ENCODE results near the gene JAZF1. TPM values are rescaled to one million over a fixed set of nuclear protein-coding genes. Genes with fewer than 3 reads are reported as not detected.

The JAZF1 gene
- total RNA-seq, 1 donor from 2014 or later = 0.96 TPM

GRCh38 chr7:28200598-28200997, 20.0 kb upstream of the JAZF1 start:
- no peak overlapping the region for H3K4me3 ChIP-seq (ENCODE audit: low read depth, low read length)
- no peak for TF ChIP-seq CTCF (IDR thresholded peaks at IDR 0.05; ENCODE audit: insufficient read depth, low read length, poor library complexity, severe bottlenecking)
- H3K27me3 ChIP-seq (ENCODE audit: control insufficient read depth, insufficient read depth, low read length) = no peaks in the 10 kb centered on the region
- H3K36me3 ChIP-seq (ENCODE audit: control insufficient read depth, insufficient read depth, low read length) = no peaks in the 10 kb centered on the region
- DNase-seq (ENCODE audit: low read depth) = no peak

- no peak for TF ChIP-seq CTCF (IDR thresholded peaks at IDR 0.05; ENCODE audit: insufficient read depth, low read length, poor library complexity, severe bottlenecking)
- no peak for DNase-seq (ENCODE audit: low read depth)
- Histone ChIP-seq H3K27me3 (ENCODE audit: control insufficient read depth, insufficient read depth, low read length) (no peaks in the 10 kb centered on the region), H3K36me3 (ENCODE audit: control insufficient read depth, insufficient read depth, low read length) (no peaks in the 10 kb centered on the region), H3K4me3 (ENCODE audit: low read depth, low read length) (no peak overlapping the region)
Observed at GRCh38 chr7:28199021-28199510, 18.5 kb upstream of the JAZF1 start.

GRCh38 chr7:28195910-28196620, 15.5 kb upstream of the JAZF1 start:
- TF ChIP-seq CTCF (IDR thresholded peaks at IDR 0.05; ENCODE audit: insufficient read depth, low read length, poor library complexity, severe bottlenecking) = no peak
- Histone ChIP-seq H3K36me3 (ENCODE audit: control insufficient read depth, insufficient read depth, low read length) (no peaks in the 10 kb centered on the region), H3K4me3 (ENCODE audit: low read depth, low read length) (no peak overlapping the region), H3K27me3 (ENCODE audit: control insufficient read depth, insufficient read depth, low read length) (no peaks in the 10 kb centered on the region)
- DNase-seq (ENCODE audit: low read depth) = no peak

GRCh38 chr7:28192786-28193585, 12.4 kb upstream of the JAZF1 start:
- H3K4me3 ChIP-seq (ENCODE audit: low read depth, low read length) = no peak overlapping the region
- no peak for TF ChIP-seq CTCF (IDR thresholded peaks at IDR 0.05; ENCODE audit: insufficient read depth, low read length, poor library complexity, severe bottlenecking)
- no peaks in the 10 kb centered on the region for H3K36me3 ChIP-seq (ENCODE audit: control insufficient read depth, insufficient read depth, low read length)
- no peak for DNase-seq (ENCODE audit: low read depth)
- no peaks in the 10 kb centered on the region for H3K27me3 ChIP-seq (ENCODE audit: control insufficient read depth, insufficient read depth, low read length)

GRCh38 chr7:28191751-28192150, 11.2 kb upstream of the JAZF1 start:
- DNase-seq (ENCODE audit: low read depth) = no peak
- Histone ChIP-seq H3K36me3 (ENCODE audit: control insufficient read depth, insufficient read depth, low read length) (no peaks in the 10 kb centered on the region), H3K4me3 (ENCODE audit: low read depth, low read length) (no peak overlapping the region), H3K27me3 (ENCODE audit: control insufficient read depth, insufficient read depth, low read length) (no peaks in the 10 kb centered on the region)
- TF ChIP-seq CTCF (IDR thresholded peaks at IDR 0.05; ENCODE audit: insufficient read depth, low read length, poor library complexity, severe bottlenecking) = no peak
